HG02678 (cell line): ENCODE results near the gene NOS1AP.
"Not testable (repeated sequence)": the region's sequence is repeated elsewhere in the genome, so short reads cannot be mapped to it uniquely, and the experiment has no call there.

ENCODE experiments used
- ATAC-seq: cut with Tn5 transposase; IDR thresholded peaks from one replicate; pipeline ENCODE4 v1.9.1; 2021; ENCODE audit warnings: mild to moderate bottlenecking, moderate library complexity; ENCODE audit not compliant: unreplicated experiment

The NOS1AP gene

GRCh38 chr1:162161916-162162550 is 92.5 kb downstream of the NOS1AP start:
- ATAC-seq = no peak

GRCh38 chr1:162165528-162165927 is 96.0 kb downstream of the NOS1AP start:
- no peak for ATAC-seq

GRCh38 chr1:162166917-162167615 is 97.6 kb downstream of the NOS1AP start:
- no peak for ATAC-seq

GRCh38 chr1:162168261-162168660 is 98.8 kb downstream of the NOS1AP start:
- no peak for ATAC-seq

- ATAC-seq = no peak
Measured at GRCh38 chr1:162169031-162169790, 99.7 kb downstream of the NOS1AP start.

- no peak for ATAC-seq
Measured at GRCh38 chr1:162171111-162171510, 101.6 kb downstream of the NOS1AP start.

- no peak for ATAC-seq
Measured at GRCh38 chr1:162172311-162173102, 103.0 kb downstream of the NOS1AP start.

- not testable (repeated sequence) for ATAC-seq
Measured at GRCh38 chr1:162173607-162174006, 104.1 kb downstream of the NOS1AP start.

- not testable (repeated sequence) for ATAC-seq
Measured at GRCh38 chr1:162174027-162174426, 104.5 kb downstream of the NOS1AP start.

- no peak for ATAC-seq
Measured at GRCh38 chr1:162175379-162176081, 106.0 kb downstream of the NOS1AP start.

- ATAC-seq = no peak
Measured at GRCh38 chr1:162177126-162177525, 107.6 kb downstream of the NOS1AP start.

GRCh38 chr1:162178432-162178831 is 108.9 kb downstream of the NOS1AP start:
- ATAC-seq = no peak

- no peak for ATAC-seq
Measured at GRCh38 chr1:162179121-162179520, 109.6 kb downstream of the NOS1AP start.

GRCh38 chr1:162180813-162181212 is 111.3 kb downstream of the NOS1AP start:
- ATAC-seq = no peak

GRCh38 chr1:162182090-162182489 is 112.6 kb downstream of the NOS1AP start:
- ATAC-seq = no peak

- ATAC-seq = no peak
Measured at GRCh38 chr1:162185314-162186025, 116.0 kb downstream of the NOS1AP start.

GRCh38 chr1:162186026-162186374 is 116.5 kb downstream of the NOS1AP start:
- no peak for ATAC-seq

GRCh38 chr1:162186406-162186805 is 116.9 kb downstream of the NOS1AP start:
- no peak for ATAC-seq

GRCh38 chr1:162187687-162188276 is 118.3 kb downstream of the NOS1AP start:
- no peak for ATAC-seq

GRCh38 chr1:162189345-162189744 is 119.9 kb downstream of the NOS1AP start:
- ATAC-seq = no peak
